HG03064 (cell line): ENCODE measurements around the gene SHC2.
"Not testable (repeated sequence)": the region's sequence is repeated elsewhere in the genome, so short reads cannot be mapped to it uniquely, and the experiment has no call there.

Source experiments
- ATAC-seq: cut with Tn5 transposase; IDR thresholded peaks from one replicate; pipeline ENCODE4 v1.9.1; 2021; ENCODE audit warnings: low read depth; ENCODE audit not compliant: unreplicated experiment

The SHC2 gene

DNA sequence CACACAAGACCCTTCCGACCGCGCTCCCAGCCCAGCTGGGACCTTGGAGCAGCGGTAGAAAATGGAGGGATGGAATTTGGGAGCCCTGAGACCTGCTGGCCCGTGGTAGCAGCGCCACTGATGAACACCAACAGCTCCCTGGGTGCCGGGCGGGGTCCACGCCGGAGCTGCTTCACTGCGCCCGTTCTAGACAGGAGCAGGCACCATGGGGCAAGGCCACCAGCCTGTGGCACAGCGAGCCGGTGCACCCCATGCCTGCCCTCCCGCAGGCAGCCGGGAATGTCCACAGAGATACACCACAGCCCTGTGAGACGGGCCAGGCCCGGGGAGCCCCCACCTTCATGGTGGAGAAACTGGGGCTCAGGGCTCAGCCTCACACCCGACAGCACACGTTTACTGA is 9.9 kb upstream of the SHC2 start:
- ATAC-seq: no peak

DNA sequence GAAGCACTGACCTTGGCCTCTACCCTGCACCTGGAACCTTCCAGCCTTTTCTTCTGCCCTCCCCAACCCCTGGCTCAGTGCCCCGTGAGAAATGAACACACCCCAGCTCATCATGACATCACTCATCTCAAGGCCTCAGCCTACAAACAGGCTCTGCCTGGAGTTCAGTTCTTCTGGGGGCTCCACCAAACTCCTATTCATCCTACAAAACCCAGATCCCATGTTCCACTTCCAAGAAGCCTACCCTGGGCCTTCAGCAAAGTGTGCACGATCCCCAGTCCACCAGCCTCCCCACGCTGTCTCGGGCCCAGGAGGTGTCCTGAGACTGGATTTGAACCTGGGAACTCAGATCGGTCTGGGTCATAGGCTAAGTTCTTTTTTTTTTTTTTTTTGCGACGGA is 9.0 kb upstream of the SHC2 start:
- no peak for ATAC-seq

DNA sequence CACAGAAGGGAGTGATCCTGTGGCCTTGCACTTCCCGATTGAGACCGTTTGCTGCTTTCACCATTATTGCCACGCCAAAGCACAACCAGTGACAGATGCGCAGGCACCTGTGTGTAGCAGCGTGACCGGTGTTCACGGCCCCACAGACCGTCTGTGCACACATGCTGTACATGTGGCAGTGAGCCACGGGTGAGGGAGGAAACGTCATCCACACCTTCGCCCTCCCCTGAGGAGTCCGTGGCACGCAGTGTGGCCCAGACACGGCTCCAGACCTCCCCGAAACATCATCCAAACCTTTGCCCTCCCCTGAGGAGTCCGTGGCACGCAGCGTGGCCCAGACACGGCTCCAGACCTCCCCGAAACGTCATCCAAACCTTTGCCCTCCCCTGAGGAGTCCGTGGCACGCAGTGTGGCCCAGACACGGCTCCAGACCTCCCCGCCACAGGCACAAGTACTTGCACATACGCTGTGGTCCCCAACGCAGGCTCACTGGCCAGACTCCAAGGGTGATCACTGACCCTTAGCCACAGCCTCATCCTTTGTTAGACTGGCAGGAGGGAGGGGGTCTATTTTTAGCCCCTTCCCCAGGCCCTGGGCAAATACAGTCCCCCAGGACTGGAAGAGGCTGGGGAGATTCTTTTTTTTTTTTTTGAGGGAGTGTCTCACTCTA is 7.9 kb upstream of the SHC2 start:
- no peak for ATAC-seq

DNA sequence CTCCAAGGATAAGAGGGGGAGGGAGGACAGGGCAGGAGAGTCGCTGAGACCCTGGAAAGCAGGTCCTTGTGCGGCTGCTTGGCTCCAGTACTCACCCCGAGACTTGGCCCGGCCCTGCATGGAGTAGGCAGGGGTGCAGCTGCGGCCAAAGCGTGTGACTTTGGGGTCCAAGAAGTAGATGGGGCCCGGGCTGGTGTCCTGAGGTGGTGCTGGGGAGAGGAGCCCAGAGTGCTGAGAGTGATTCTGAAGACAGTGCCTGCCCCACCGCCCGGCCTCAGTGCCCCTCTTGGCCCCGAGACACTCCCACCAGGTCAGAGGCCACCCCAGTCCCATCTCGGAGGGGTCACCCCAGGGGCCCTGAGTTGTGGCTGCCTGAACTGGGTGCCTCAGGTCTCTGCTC is 6.7 kb upstream of the SHC2 start:
- no peak for ATAC-seq

DNA sequence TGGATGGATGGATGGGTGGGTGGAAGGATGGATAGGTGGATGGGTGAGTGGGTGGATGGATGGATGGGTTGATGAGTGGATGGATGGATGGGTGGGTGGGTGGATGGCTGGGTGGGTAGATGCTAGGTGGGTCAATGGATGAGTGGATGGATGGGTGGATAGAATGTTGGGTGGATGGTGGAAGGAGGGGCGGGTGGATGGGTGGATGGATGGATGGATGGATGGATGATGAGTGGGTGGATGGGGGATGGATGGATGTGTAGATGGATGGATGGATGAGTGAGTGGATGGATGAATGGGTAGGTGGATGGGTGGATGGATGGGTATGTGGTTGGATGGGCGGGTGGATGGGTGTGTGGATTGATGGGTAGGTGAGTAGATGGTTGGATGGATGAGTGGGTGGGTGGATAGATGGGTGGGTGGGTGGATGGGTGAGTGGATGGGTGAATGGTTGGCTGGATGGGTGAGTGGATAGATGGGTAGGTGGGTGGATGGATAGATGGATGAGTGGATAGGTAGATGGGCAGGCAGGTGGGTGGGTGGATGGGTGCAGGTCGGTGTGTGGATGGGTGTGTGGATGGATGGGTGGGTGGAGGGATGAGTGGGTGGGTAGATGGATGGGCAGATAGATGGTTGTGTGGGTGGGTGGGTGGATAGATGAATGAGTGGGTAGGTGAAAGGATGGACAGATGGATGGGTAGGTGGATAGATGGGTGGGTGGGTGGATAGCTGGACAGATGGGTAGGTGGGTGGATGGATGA is 4.4 kb upstream of the SHC2 start:
- no peak for ATAC-seq

DNA sequence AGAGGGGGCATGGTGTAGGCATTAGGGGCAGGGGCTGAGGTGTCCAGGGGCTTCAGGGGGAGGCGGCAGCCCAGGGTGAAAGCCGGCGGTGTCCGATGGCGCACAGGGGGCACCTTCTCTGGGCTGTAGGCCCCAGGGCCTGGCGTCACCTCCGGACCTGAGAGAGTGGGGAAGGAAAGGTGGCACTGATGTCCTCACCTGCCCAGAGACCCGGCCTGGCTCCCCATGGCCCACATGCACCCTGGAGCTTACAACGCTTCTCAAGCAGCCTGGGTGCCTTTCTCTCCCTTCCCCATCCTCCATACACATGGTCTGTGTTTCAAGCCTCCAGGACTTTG is 3.3 kb upstream of the SHC2 start:
- no peak for ATAC-seq

DNA sequence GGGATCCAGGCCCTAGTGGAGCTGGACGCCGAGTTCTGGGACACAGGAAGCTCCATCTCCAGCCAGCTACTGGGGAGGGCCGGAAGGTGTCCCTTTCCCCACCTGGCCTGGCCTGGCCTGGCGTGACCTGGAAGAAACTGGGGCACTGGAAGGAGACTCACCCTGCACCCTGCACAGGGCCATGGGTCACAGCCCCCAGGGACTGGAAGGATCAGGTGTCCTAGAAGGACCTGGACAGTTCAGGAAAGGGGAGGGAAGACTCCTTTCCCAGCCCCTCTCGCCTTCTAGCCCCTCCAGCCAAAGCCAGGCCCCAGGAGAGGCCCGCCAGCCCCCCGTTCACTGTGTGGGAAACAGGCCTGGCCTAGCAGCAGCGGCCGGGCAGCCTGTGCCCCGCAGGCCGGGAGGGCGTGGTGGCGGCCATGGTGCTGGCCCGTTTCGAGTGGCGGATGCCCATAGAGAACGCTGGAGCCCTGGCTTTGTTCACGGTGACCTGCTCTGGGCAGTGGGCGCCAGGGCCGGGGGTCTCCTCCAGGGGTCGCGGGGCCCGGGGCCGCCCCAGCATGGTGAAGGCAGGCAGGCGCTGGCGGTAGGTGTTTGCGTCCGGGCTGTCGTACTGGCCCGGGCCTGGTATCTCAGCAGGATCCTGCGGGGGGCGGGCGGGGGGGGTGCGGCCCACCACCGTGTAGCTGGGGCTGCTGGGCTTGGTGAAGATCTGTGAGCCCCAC is 2.8 kb upstream of the SHC2 start:
- no peak for ATAC-seq

DNA sequence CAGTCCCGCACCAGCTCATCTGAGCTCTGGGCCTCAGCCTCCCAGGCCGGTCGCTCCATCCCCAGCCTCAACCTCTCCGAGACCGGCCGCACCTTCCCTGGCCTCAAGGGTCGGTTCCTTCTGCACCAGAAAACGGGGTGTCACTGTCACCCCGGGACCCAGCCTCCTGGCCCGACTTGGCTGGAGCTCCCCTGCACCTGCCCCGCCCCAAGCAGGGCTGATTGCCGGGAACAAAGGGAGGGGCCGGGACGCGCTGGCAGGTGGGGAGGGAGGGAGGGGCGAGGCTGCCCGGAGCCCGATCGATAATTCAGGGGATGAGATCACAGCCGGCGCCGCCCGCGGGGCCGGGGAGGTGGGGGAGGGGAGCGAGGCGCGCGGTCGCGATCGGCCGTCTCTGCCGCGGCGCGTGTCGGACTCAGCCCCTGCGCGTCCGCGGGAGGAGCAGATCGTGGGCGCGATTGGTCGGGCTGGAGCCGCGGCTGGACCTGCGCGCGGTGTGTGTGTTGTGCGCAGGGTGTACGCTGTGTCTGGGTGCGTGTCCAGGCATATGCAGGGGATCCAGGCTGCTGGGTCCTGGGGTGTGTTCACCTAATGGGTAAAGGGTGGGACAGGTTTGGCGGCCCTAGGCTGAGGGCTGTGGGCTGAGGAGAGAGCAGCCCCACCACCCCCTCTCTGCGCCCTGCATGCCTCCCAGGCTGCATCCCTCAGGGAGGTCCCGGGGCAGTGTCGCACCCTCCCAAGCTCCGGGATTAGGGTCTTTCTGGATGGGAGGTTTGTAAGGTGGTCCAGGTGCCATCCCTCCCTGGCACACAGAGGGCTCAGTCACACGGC is 1.1 kb upstream of the SHC2 start:
- no peak for ATAC-seq

DNA sequence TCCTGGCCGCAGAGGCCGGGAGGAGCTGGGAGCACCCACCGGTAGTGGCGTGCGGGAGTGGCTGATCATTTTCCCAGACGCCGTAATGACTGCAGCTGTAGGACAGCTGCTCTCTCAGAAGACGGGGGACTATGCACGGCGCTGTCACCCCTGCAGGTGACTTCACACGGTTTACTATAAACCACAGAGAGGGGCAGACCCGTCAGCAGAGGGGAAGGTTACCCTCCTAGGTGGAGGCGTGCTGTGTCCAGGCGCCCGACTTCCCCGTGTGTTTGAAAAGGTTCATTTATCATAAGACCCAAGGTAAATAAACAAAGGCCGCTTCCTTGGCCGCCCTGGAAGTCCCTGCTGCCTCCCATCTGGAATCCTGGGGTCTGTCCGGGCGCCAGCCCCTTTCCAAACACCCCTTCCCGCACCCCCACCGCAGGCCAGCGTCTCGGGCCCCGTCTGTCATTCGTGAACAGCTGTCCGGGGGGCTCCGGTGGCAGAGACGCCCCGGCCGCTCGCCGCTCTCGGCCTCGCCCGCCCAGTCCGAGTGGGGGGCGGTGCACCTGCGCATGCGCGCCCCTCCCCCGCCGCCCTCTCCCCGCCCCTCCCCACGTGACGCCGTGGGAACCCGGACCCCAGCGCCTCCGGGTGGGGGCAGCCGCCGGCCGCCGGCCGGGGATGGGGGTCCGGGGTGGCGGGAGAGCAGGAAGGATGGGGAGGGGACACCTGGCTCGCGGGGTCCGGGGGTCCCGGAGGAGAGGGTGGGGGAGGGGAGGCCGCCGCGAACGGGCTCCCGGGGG is 915 bp downstream of the SHC2 start:
- ATAC-seq: no peak

DNA sequence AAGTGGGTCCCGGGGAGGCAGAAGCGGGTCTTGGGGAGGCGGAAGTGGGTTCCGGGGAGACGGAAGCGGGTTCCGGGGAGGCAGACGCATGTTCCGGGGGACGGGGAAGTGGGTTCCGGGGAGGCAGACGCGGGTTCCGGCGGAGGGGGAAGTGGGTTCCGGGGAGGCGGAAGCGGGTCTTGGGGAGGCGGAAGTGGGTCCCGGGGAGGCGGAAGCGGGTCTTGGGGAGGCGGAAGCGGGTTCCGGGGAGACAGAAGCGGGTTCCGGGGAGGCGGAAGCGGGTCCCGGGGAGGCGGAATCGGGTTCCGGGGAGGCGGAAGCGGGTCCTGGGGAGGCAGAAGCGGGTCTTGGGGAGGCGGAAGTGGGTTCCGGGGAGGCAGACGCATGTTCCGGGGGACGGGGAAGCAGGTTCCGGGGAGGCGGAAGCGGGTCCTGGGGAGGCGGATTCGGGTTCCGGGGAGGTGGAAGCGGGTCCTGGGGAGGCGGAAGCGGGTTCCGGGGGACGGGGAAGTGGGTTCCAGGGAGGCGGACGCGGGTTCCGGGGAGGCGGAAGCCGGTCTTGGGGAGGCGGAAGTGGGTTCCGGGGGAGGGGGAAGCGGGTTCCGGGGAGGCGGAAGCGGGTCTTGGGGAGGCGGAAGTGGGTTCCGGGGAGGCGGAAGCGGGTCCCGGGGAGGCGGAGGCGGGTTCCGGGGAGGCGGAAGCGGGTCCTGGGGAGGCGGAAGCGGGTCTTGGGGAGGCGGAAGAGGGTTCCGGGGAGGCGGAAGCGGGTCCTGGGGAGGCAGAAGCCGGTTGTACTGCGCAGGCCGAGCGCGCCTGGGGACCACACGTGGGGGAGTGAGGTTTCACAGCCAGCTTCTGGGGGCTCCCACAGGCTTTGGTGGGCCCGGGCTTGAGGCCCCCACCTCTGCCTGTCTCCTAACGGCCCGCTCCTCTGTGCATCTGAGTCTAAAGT is 2.5 kb downstream of the SHC2 start:
- ATAC-seq: no peak

DNA sequence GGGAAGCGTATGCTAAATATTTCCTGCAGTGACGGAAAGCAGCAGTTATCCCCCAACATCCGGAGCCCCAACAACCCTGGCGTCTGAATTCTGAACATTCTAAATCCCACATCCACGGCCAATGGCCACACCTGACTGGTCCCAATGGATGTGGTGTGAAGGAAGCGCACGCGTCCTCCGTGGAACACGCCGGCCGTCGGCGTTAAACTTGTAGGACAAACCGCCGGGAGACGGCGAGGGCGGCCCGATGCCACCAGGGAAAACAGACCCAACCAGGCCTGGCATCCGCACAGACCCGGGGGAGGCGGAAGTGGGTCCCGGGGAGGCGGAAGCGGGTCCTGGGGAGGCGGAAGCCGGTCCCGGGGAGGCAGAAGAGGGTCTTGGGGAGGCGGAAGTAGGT is 3.2 kb downstream of the SHC2 start:
- ATAC-seq: no peak

DNA sequence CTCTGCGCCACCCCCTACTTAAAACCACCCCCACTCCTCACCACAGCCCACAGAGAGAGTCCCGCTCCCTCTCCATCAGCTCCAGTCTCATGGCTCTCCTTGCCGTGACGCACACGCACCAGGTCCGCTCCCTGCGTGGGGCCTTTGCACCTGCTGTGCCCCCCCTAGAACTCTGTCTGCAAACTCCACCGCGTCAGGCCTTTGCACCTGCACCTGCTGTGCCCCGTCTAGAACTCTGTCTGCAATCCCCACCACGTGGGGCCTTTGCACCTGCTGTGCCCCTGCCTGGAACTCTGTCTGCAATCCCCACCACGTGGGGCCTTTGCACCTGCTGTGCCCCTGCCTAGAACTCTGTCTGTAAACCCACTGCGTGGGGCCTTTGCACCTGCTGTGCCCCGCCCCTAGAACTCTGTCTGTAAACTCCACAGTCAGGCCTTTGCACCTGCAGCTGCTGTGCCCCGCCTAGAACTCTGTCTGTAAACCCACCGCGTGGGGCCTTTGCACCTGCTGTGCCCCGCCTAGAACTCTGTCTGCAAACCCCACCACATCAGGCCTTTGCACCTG is 4.2 kb downstream of the SHC2 start:
- no peak for ATAC-seq

DNA sequence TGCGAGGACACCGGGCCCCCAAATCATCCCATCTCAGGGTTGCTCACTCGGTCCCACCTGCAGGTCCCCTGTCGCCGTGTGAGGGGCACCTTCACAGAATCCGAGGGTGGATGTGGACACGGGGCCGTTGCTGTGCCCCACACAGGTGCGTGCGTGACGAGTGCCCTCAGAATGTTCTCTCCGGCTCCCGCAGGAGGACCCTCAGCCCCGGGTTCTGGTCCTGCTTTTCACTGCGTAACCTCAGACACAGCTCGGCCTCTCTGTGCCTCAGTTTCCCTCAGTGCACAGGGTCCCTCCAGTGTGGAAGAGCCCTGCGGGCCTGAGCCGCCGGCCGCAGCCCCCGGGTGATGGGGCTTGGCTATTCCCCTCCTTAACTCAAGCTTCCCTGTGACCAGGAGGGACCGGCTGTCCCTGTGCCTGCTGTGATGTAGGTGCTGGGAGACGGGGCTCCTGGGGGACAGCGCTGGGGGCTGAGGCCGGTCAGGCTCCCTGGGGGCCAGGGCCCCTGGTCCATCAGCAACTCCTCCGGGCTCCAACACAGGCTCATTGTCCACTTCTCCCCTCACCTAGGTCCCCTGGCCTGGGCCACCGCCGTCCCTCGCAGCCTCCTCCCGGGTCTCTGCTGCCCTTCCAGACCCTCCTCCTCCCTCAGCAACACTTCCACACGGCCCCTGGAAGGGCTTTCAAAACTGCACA is 4.8 kb downstream of the SHC2 start:
- no peak for ATAC-seq

DNA sequence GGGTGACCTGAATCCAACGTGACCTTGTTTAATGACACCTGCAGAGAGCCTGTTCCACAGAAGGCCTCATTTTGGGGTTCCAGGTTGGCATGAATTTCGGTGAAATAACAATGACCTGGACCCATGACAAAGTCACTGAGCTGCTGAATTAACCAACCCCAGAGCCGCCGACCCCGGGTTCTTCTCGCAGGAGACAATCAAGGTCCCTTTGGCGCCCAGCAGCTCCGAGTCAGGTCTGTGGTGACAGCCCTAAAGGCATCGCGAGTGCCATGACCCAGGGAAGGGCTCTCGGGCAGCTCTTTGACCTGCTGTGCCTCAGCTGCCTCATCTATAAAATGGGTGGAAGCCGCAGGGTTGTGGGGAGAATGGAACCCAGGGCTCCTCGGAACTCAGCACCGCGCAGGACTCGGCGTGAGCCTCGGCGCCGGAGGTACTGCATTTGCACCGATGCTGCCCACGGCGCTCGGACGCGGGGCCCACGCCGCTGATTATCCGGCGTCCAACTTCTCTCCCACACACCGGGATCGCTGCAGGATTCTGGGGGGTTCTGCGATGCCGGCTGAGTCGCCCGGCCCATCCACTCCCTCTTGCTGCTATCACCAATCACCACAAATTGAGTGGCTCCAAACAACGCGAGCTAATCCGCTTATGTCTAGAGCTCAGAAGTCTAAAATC is 5.7 kb downstream of the SHC2 start:
- ATAC-seq: no peak

DNA sequence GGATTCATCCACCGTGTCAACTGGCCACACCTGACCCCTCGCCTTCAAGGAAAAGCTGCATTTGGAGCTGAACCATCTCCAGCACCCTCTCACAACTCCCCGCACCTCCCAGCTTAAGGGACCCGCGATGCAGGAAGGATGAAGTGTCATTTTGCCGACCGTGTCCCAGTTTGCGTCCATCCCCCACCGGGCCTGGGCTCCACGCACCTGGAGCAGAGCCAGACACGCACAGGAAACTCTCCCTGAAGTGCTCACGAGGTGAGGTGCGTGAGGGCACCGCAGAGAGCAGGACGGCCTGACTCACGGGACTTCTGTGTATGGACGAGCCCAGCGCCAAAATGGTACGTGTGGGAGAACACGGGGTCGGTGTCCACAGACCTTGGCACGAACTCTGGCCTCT is 7.2 kb downstream of the SHC2 start:
- no peak for ATAC-seq

DNA sequence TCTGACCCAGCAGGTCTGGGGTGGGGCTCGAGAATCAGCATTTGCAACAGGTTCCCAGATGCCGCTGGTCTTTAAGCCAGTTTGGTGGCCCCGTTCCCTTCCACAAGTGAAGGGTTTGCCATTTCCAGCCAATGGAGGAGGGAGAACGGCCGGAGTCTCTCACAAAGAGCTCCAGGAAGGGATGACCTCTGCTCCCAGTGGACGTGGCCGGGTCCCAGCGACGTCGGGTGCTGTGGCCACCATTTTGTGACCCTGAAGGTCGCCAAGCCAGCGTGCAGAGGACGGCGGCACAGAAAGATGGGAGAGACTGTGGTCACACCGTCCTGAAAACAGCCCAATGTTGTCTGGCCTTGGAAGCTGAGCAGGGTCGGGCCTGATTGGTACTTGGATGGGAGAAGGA is 8.0 kb downstream of the SHC2 start:
- ATAC-seq: no peak

DNA sequence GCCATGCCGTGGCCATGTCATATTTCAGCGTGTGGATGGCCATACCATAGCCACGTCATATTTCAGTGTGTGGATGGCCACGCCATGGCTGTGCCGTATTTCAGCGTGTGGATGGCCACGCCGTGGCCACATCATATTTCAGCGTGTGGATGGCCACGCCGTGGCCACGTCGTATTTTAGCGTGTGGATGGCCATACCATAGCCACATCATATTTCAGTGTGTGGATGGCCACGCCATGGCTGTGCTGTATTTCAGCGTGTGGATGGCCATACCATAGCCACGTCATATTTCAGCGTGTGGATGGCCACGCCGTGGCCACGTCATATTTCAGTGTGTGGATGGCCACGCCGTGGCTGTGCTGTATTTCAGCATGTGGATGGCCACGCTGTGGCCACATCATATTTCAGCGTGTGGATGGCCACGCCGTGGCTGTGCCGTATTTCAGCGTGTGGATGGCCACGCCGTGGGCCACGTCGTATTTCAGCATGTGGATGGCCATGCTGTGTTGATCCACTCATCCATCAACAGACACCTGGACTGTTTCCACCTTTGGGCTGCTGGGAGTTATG is 9.8 kb downstream of the SHC2 start:
- ATAC-seq: not testable (repeated sequence)
